ENCODE data around the gene PHF24. TPM values are rescaled to one million over a fixed set of nuclear protein-coding genes. Genes with fewer than 3 reads are reported as not detected.

The PHF24 gene
- total RNA-seq, 1 experiment from 2014 or later, result not detected

- no peak for DNase-seq (ENCODE audit: unreplicated experiment)
- POLR2A ChIA-PET, result no interaction called here
Measured at GRCh38 chr9:34990908-34991606, 33.0 kb downstream of the PHF24 start.

GRCh38 chr9:34991607-34992375, 33.7 kb downstream of the PHF24 start:
- intact Hi-C loops (cut with micrococcal nuclease), result loop anchor here (1.0 to 10.0 kb wide), 2 partner anchors 63 to 112 kb away; partner anchors contain the start of gene STOML2
- H3K27ac Mint-ChIP-seq (ENCODE audit: low read depth, unreplicated experiment), result no peak overlapping the region
- H3K4me3 Mint-ChIP-seq (ENCODE audit: unreplicated experiment), result peak overlapping the region; percentile 22
- no peaks in the 10 kb centered on the region for H3K27me3 Mint-ChIP-seq (ENCODE audit: insufficient read depth, unreplicated experiment)
- BruUV-seq (replicated peaks), result no TSS peak
- POLR2A ChIA-PET, result no interaction called here
- peaks cover 6% of the 10 kb centered on the region for H3K36me3 Mint-ChIP-seq (ENCODE audit: insufficient read depth, unreplicated experiment)
- TF ChIP-seq CTCF (IDR thresholded peaks at IDR 0.05; ENCODE audit: unreplicated experiment), result no peak
- H3K4me1 Mint-ChIP-seq (ENCODE audit: insufficient read depth, unreplicated experiment), result peaks cover 45% of the 10 kb centered on the region
- CTCF ChIA-PET, result interaction anchor here (0.5 to 7.5 kb wide), 5 partner anchors 23 to 354 kb away, joined by 3 to 76 read pairs (median 4); partner anchors contain the start of gene FANCG
- no peaks in the 10 kb centered on the region for H3K9me3 Mint-ChIP-seq (ENCODE audit: unreplicated experiment)
- peak; percentile 57 for DNase-seq (ENCODE audit: unreplicated experiment)

More at GRCh38 chr9:34990908-34991606, 33.0 kb downstream of the PHF24 start:
- CTCF ChIA-PET, result interaction anchor here (0.5 to 3.6 kb wide), 2 partner anchors 91 to 600 kb away, joined by 3 to 23 read pairs; no protein-coding TSS in a partner anchor
- H3K27ac Mint-ChIP-seq (ENCODE audit: low read depth, unreplicated experiment), result no peak overlapping the region
- peak overlapping the region; percentile 78 for H3K4me3 Mint-ChIP-seq (ENCODE audit: unreplicated experiment)
- intact Hi-C loops (cut with micrococcal nuclease), result loop anchor here (10.0 kb wide), 1 partner anchor 64 kb away; no protein-coding TSS in a partner anchor
- H3K27me3 Mint-ChIP-seq (ENCODE audit: insufficient read depth, unreplicated experiment), result no peaks in the 10 kb centered on the region
- H3K9me3 Mint-ChIP-seq (ENCODE audit: unreplicated experiment), result no peaks in the 10 kb centered on the region
- no peak for TF ChIP-seq CTCF (IDR thresholded peaks at IDR 0.05; ENCODE audit: unreplicated experiment)
- H3K4me1 Mint-ChIP-seq (ENCODE audit: insufficient read depth, unreplicated experiment), result peaks cover 45% of the 10 kb centered on the region
- H3K36me3 Mint-ChIP-seq (ENCODE audit: insufficient read depth, unreplicated experiment), result peaks cover 6% of the 10 kb centered on the region
- TSS peak; percentile 23 for BruUV-seq (replicated peaks)

DNA sequence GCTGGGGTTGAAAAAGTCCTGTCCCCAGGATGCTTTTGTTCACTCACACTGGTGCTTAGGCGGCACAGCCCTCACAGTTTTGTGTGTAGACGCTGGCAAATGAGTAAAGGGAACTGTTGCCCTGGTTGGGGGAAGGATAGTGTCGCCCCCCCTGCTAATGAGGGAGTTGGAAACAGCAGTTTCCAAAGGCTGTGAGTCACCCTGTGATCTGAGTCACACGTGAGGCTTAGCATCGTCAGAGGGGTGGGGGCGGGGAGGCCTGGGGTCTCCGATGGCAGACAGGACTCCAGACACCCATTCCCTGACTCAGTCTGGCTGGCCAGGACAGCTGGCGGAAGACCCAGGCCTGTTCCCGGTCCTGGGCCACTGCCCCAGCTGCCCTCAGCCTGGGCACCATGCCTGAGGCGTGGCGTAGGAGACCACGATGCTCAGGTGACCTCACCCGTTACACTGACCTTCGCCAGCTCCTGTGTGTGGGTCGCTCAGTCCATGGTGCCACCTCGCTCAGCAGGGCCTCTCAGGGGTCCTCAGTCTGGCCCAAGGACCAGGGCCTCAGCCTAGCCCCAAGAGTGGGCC, 34.4 kb downstream of the PHF24 start:
- peak; percentile 90 for DNase-seq (ENCODE audit: unreplicated experiment)
- POLR2A ChIA-PET, result interaction anchor here (0.6 kb wide), 1 partner anchor 32 kb away, joined by 3 read pairs; no protein-coding TSS in a partner anchor
- no peaks in the 10 kb centered on the region for H3K9me3 Mint-ChIP-seq (ENCODE audit: unreplicated experiment)
- no peaks in the 10 kb centered on the region for H3K27me3 Mint-ChIP-seq (ENCODE audit: insufficient read depth, unreplicated experiment)
- TF ChIP-seq CTCF (IDR thresholded peaks at IDR 0.05; ENCODE audit: unreplicated experiment), result no peak
- H3K36me3 Mint-ChIP-seq (ENCODE audit: insufficient read depth, unreplicated experiment), result peaks cover 6% of the 10 kb centered on the region
- H3K27ac Mint-ChIP-seq (ENCODE audit: low read depth, unreplicated experiment), result peak overlapping the region; percentile 72
- intact Hi-C loops (cut with micrococcal nuclease), result loop anchor here (1.0 to 10.0 kb wide), 2 partner anchors 62 to 111 kb away; partner anchors contain the start of gene STOML2
- no TSS peak for BruUV-seq (replicated peaks)
- H3K4me1 Mint-ChIP-seq (ENCODE audit: insufficient read depth, unreplicated experiment), result peaks cover 45% of the 10 kb centered on the region
- CTCF ChIA-PET, result interaction anchor here (0.5 to 7.5 kb wide), 6 partner anchors 23 to 354 kb away, joined by 3 to 76 read pairs (median 4); partner anchors contain the start of gene FANCG
- no peak overlapping the region for H3K4me3 Mint-ChIP-seq (ENCODE audit: unreplicated experiment)

Measured in MCF 10A (cell line).